Renal pelvis (tissue), 4 donors: ENCODE data around the gene SLC6A20. TPM values are rescaled to one million over a fixed set of nuclear protein-coding genes. Genes with fewer than 3 reads are reported as not detected.

ENCODE experiments used
- DNase-seq: peaks from one replicate; pipeline ENCODE4 v3.0.0-alpha.2; 2013
- polyA plus RNA-seq, 3 donors: library from polyadenylated mRNA; unstranded; fragments of 120-200 nt; gene quantifications; one replicate each; pipeline ENCODE4 v1.2.1, GENCODE V29; 2013; ENCODE audit not compliant: insufficient read length in 3 of 3

Gene SLC6A20
- polyA plus RNA-seq, 3 donors: 0.10 to 0.16 (median 0.15) TPM

- no peak for DNase-seq
Observed at GRCh38 chr3:45803252-45803935, 7.1 kb upstream of the SLC6A20 start.

- no peak for DNase-seq
Observed at GRCh38 chr3:45802146-45802545, 5.8 kb upstream of the SLC6A20 start.

- no peak for DNase-seq
Observed at GRCh38 chr3:45800611-45801010, 4.3 kb upstream of the SLC6A20 start.

- no peak for DNase-seq
Observed at GRCh38 chr3:45799586-45799985, 3.2 kb upstream of the SLC6A20 start.

- DNase-seq: no peak
Observed at GRCh38 chr3:45798034-45798433, 1.7 kb upstream of the SLC6A20 start.

GRCh38 chr3:45796902-45797637 is 734 bp upstream of the SLC6A20 start:
- no peak for DNase-seq

- DNase-seq: no peak
Observed at GRCh38 chr3:45795509-45795881, 841 bp downstream of the SLC6A20 start.

GRCh38 chr3:45794660-45795059 is 1.7 kb downstream of the SLC6A20 start:
- DNase-seq: no peak

GRCh38 chr3:45794177-45794560 is 2.2 kb downstream of the SLC6A20 start:
- no peak for DNase-seq

GRCh38 chr3:45793482-45794176 is 2.7 kb downstream of the SLC6A20 start:
- no peak for DNase-seq

- DNase-seq: no peak
Observed at GRCh38 chr3:45792516-45793172, 3.7 kb downstream of the SLC6A20 start.

GRCh38 chr3:45792036-45792435 is 4.3 kb downstream of the SLC6A20 start:
- DNase-seq: no peak

- DNase-seq: no peak
Observed at GRCh38 chr3:45790596-45790995, 5.7 kb downstream of the SLC6A20 start.

- DNase-seq: no peak
Observed at GRCh38 chr3:45789235-45789812, 7.0 kb downstream of the SLC6A20 start.

- no peak for DNase-seq
Observed at GRCh38 chr3:45787551-45787950, 8.8 kb downstream of the SLC6A20 start.

GRCh38 chr3:45786801-45787495 is 9.4 kb downstream of the SLC6A20 start:
- no peak for DNase-seq

GRCh38 chr3:45785605-45786150 is 10.7 kb downstream of the SLC6A20 start:
- no peak for DNase-seq

GRCh38 chr3:45783667-45784066 is 12.7 kb downstream of the SLC6A20 start:
- no peak for DNase-seq

GRCh38 chr3:45782381-45782780 is 14.0 kb downstream of the SLC6A20 start:
- no peak for DNase-seq

- no peak for DNase-seq
Observed at GRCh38 chr3:45781841-45782240, 14.5 kb downstream of the SLC6A20 start.

GRCh38 chr3:45781271-45781670 is 15.1 kb downstream of the SLC6A20 start:
- no peak for DNase-seq
